Measurements from ENCODE around the gene SOD1. TPM values are rescaled to one million over a fixed set of nuclear protein-coding genes. Genes with fewer than 3 reads are reported as not detected.

Gene SOD1
- polyA plus RNA-seq (2012; ENCODE audit: low read depth, missing spikeins), result 293 TPM

DNA sequence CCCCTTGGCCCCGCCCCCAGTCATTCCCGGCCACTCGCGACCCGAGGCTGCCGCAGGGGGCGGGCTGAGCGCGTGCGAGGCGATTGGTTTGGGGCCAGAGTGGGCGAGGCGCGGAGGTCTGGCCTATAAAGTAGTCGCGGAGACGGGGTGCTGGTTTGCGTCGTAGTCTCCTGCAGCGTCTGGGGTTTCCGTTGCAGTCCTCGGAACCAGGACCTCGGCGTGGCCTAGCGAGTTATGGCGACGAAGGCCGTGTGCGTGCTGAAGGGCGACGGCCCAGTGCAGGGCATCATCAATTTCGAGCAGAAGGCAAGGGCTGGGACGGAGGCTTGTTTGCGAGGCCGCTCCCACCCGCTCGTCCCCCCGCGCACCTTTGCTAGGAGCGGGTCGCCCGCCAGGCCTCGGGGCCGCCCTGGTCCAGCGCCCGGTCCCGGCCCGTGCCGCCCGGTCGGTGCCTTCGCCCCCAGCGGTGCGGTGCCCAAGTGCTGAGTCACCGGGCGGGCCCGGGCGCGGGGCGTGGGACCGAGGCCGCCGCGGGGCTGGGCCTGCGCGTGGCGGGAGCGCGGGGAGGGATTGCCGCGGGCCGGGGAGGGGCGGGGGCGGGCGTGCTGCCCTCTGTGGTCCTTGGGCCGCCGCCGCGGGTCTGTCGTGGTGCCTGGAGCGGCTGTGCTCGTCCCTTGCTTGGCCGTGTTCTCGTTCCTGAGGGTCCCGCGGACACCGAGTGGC is at the start of gene SOD1:
TSS of gene SOD1 (plus strand) at position 158 of the 723 bp plus-strand sequence. CDS start at position 235, 77 bp downstream.
- FAIRE-seq, result peak; percentile 95
- peak; percentile 91 for DNase-seq (ENCODE audit: insufficient read length, low spot score)
- TF ChIP-seq POLR2AphosphoS5 (IDR thresholded peaks at IDR 0.05; ENCODE audit: low read depth, low read length) (peak; percentile 99), PAX5 (IDR thresholded peaks at IDR 0.05; ENCODE audit: insufficient read depth, low read length, severe bottlenecking) (no peak), POU2F2 (IDR thresholded peaks at IDR 0.05; ENCODE audit: low read depth, low read length) (peak; percentile 94), TAF1 (IDR thresholded peaks at IDR 0.05; ENCODE audit: low read depth, low read length) (peak; percentile 89), SPI1 (IDR thresholded peaks at IDR 0.05; ENCODE audit: low read depth, low read length) (no peak), POLR2A (IDR thresholded peaks at IDR 0.05; ENCODE audit: low read depth, low read length) (peak; percentile 99)

- no peak for DNase-seq (ENCODE audit: insufficient read length, low spot score)
- TF ChIP-seq PAX5 (IDR thresholded peaks at IDR 0.05; ENCODE audit: insufficient read depth, low read length, severe bottlenecking), result no peak
- no peak for TF ChIP-seq TAF1 (IDR thresholded peaks at IDR 0.05; ENCODE audit: low read depth, low read length)
- TF ChIP-seq POLR2A (IDR thresholded peaks at IDR 0.05; ENCODE audit: low read depth, low read length), result no peak
- no peak for TF ChIP-seq POLR2AphosphoS5 (IDR thresholded peaks at IDR 0.05; ENCODE audit: low read depth, low read length)
- no peak for TF ChIP-seq POU2F2 (IDR thresholded peaks at IDR 0.05; ENCODE audit: low read depth, low read length)
- TF ChIP-seq SPI1 (IDR thresholded peaks at IDR 0.05; ENCODE audit: low read depth, low read length), result no peak
Measured at GRCh38 chr21:31611445-31611844, 48.0 kb upstream of the SOD1 start.

GRCh38 chr21:31612894-31613785 is 46.4 kb upstream of the SOD1 start:
- no peak for TF ChIP-seq POU2F2 (IDR thresholded peaks at IDR 0.05; ENCODE audit: low read depth, low read length)
- TF ChIP-seq TAF1 (IDR thresholded peaks at IDR 0.05; ENCODE audit: low read depth, low read length), result no peak
- TF ChIP-seq POLR2A (IDR thresholded peaks at IDR 0.05; ENCODE audit: low read depth, low read length), result no peak
- no peak for TF ChIP-seq SPI1 (IDR thresholded peaks at IDR 0.05; ENCODE audit: low read depth, low read length)
- no peak for TF ChIP-seq PAX5 (IDR thresholded peaks at IDR 0.05; ENCODE audit: insufficient read depth, low read length, severe bottlenecking)
- TF ChIP-seq POLR2AphosphoS5 (IDR thresholded peaks at IDR 0.05; ENCODE audit: low read depth, low read length), result no peak
- no peak for FAIRE-seq

More at GRCh38 chr21:31611445-31611844, 48.0 kb upstream of the SOD1 start:
- FAIRE-seq, result no peak

DNA sequence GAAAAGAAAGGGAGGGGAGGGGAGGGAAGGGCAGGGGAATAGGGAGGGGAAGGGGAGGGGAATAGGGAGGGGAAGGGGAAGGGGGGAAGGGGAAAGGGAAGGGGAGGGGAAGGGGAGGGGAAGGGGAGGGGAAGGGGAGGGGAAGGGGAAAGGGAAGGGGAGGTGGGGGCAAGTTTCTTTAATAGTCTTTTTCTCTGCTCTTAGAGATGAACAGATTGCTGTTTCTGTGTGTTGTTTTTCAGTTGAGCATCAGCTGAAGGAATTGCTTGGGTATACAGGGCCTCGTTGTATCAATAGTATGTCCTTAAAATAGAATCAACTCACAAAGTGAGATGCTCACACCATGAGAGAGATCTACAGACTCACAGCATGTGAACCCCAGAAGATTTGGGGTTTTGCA is 44.8 kb upstream of the SOD1 start:
- no peak for DNase-seq (ENCODE audit: insufficient read length, low spot score)
- no peak for TF ChIP-seq POLR2AphosphoS5 (IDR thresholded peaks at IDR 0.05; ENCODE audit: low read depth, low read length)
- TF ChIP-seq SPI1 (IDR thresholded peaks at IDR 0.05; ENCODE audit: low read depth, low read length), result no peak
- TF ChIP-seq TAF1 (IDR thresholded peaks at IDR 0.05; ENCODE audit: low read depth, low read length), result no peak
- no peak for TF ChIP-seq PAX5 (IDR thresholded peaks at IDR 0.05; ENCODE audit: insufficient read depth, low read length, severe bottlenecking)
- TF ChIP-seq POU2F2 (IDR thresholded peaks at IDR 0.05; ENCODE audit: low read depth, low read length), result no peak
- FAIRE-seq, result no peak

More at GRCh38 chr21:31612894-31613785, 46.4 kb upstream of the SOD1 start:
- no peak for DNase-seq (ENCODE audit: insufficient read length, low spot score)

GRCh38 chr21:31616216-31616615 is 43.3 kb upstream of the SOD1 start:
- no peak for DNase-seq (ENCODE audit: insufficient read length, low spot score)
- no peak for FAIRE-seq
- no peak for TF ChIP-seq TAF1 (IDR thresholded peaks at IDR 0.05; ENCODE audit: low read depth, low read length)
- TF ChIP-seq POU2F2 (IDR thresholded peaks at IDR 0.05; ENCODE audit: low read depth, low read length), result no peak
- TF ChIP-seq PAX5 (IDR thresholded peaks at IDR 0.05; ENCODE audit: insufficient read depth, low read length, severe bottlenecking), result no peak
- TF ChIP-seq SPI1 (IDR thresholded peaks at IDR 0.05; ENCODE audit: low read depth, low read length), result no peak
- no peak for TF ChIP-seq POLR2A (IDR thresholded peaks at IDR 0.05; ENCODE audit: low read depth, low read length)
- no peak for TF ChIP-seq POLR2AphosphoS5 (IDR thresholded peaks at IDR 0.05; ENCODE audit: low read depth, low read length)

DNA sequence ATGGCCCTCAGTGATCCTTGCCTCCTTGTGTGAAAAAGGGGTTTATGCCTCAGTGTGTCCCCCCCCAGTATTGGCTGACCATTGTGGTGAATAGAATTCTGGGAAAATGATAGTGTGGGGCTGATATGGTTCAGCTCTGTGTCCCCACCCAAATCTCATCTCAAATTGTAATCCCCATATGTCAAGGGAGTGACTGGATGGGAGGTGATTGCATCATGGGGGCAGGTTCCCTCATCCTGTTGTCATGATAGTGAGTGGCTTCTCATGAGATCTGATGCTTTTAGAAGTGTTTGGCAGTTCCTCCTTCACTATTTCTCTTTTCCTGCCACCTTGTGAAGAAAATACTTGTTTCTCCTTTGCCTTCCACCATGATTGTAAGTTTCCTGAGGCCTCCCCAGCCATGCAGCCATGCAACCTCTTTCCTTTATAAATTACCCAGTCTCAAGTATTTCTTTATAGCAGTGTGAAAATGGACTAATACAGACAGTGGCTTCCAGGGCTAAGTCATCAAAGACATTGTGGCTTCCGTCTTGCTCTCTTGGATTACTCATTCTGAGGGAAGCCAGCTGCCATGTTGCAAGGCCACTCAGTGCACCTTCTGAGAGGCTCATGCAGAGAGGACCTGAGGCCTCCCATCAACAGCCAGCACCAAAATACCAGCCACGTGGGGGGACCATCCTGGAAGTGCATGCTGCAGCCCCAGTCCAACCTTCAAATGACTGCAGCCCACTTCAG is 40.6 kb upstream of the SOD1 start:
- FAIRE-seq (no peak), DNase-seq (ENCODE audit: insufficient read length, low spot score) (no peak)
- no peak for TF ChIP-seq POU2F2 (IDR thresholded peaks at IDR 0.05; ENCODE audit: low read depth, low read length)
- no peak for TF ChIP-seq SPI1 (IDR thresholded peaks at IDR 0.05; ENCODE audit: low read depth, low read length)
- TF ChIP-seq TAF1 (IDR thresholded peaks at IDR 0.05; ENCODE audit: low read depth, low read length), result no peak
- TF ChIP-seq POLR2AphosphoS5 (IDR thresholded peaks at IDR 0.05; ENCODE audit: low read depth, low read length), result no peak
- no peak for TF ChIP-seq PAX5 (IDR thresholded peaks at IDR 0.05; ENCODE audit: insufficient read depth, low read length, severe bottlenecking)
- no peak for TF ChIP-seq POLR2A (IDR thresholded peaks at IDR 0.05; ENCODE audit: low read depth, low read length)

DNA sequence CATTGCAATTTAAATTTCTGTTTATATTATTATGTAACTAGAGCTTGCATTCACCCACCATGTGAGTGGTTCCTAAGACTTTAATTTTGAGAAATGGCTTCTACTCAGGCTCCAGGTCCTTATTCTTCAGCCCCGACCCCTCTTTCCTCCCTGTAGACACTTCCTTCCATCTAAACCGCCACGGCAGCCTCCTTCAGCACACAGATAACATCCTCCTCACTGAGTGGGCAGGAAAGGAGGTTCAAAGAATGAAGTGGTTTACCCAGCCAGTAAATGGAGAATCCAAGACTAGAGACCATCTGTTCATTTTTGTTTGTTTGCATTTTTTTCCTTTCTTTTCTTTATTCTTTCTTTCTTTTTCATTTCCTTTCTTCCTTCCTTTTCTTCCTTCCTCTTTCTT is 37.1 kb upstream of the SOD1 start:
- TF ChIP-seq PAX5 (IDR thresholded peaks at IDR 0.05; ENCODE audit: insufficient read depth, low read length, severe bottlenecking) (no peak), SPI1 (IDR thresholded peaks at IDR 0.05; ENCODE audit: low read depth, low read length) (no peak), POLR2AphosphoS5 (IDR thresholded peaks at IDR 0.05; ENCODE audit: low read depth, low read length) (no peak), POLR2A (IDR thresholded peaks at IDR 0.05; ENCODE audit: low read depth, low read length) (no peak), POU2F2 (IDR thresholded peaks at IDR 0.05; ENCODE audit: low read depth, low read length) (no peak), TAF1 (IDR thresholded peaks at IDR 0.05; ENCODE audit: low read depth, low read length) (no peak)
- DNase-seq (ENCODE audit: insufficient read length, low spot score) (no peak), FAIRE-seq (no peak)

- FAIRE-seq, result no peak
- peak; percentile 35 for DNase-seq (ENCODE audit: insufficient read length, low spot score)
- no peak for TF ChIP-seq POLR2AphosphoS5 (IDR thresholded peaks at IDR 0.05; ENCODE audit: low read depth, low read length)
- TF ChIP-seq SPI1 (IDR thresholded peaks at IDR 0.05; ENCODE audit: low read depth, low read length), result no peak
- TF ChIP-seq POU2F2 (IDR thresholded peaks at IDR 0.05; ENCODE audit: low read depth, low read length), result no peak
- no peak for TF ChIP-seq POLR2A (IDR thresholded peaks at IDR 0.05; ENCODE audit: low read depth, low read length)
- no peak for TF ChIP-seq TAF1 (IDR thresholded peaks at IDR 0.05; ENCODE audit: low read depth, low read length)
- no peak for TF ChIP-seq PAX5 (IDR thresholded peaks at IDR 0.05; ENCODE audit: insufficient read depth, low read length, severe bottlenecking)
Measured at GRCh38 chr21:31623664-31624063, 35.8 kb upstream of the SOD1 start.
